Spleen (tissue), 11 donors: Measurements from ENCODE around the gene GGT7. TPM values are rescaled to one million over a fixed set of nuclear protein-coding genes. Genes with fewer than 3 reads are reported as not detected.

ENCODE experiments used
- DNase-seq: peaks from one replicate; pipeline ENCODE4 v3.0.0-alpha.2; 2020
- H3K27ac ChIP-seq, 8 donors: fragments of 200-600 bp; sonication (generic) in 7 of 8; 1 replicate in 4 of 8; 2 replicates in 4 of 8; pipeline versions ENCODE4 v1.5.0 to v1.8.0; 2016 to 2021; ENCODE audit warnings: inconsistent platforms in 4 of 8, mild to moderate bottlenecking in 4 of 8, moderate library complexity in 1 of 8
- H3K27me3 ChIP-seq, 7 donors: fragments of 200-600 bp; sonication (generic) in 6 of 7; replicated peaks in 1 of 7; 1 replicate in 4 of 7; 2 replicates in 3 of 7; pipeline versions ENCODE4 v1.5.0 to v1.8.0; 2016 to 2021; ENCODE audit warnings: inconsistent platforms in 3 of 7, mild to moderate bottlenecking in 1 of 7
- H3K36me3 ChIP-seq, 6 donors: fragments of 200-600 bp; sonication (generic) in 5 of 6; 1 replicate in 4 of 6; 2 replicates in 2 of 6; pipeline versions ENCODE4 v1.5.0 to v1.8.0; 2016 to 2021; ENCODE audit warnings: inconsistent platforms in 2 of 6
- H3K4me1 ChIP-seq, 6 donors: fragments of 200-600 bp; sonication (generic) in 5 of 6; 1 replicate in 3 of 6; 2 replicates in 3 of 6; pipeline versions ENCODE4 v1.5.0 to v1.8.0; 2016 to 2021; ENCODE audit warnings: inconsistent platforms in 3 of 6
- H3K4me3 ChIP-seq, 8 donors: fragments of 200-600 bp; sonication (generic) in 7 of 8; 1 replicate in 4 of 8; 2 replicates in 4 of 8; pipeline versions ENCODE4 v1.5.0 to v1.8.0; 2016 to 2021; ENCODE audit warnings: inconsistent platforms in 4 of 8, mild to moderate bottlenecking in 4 of 8, moderate library complexity in 2 of 8
- H3K9me3 ChIP-seq, 8 donors: fragments of 200-600 bp; sonication (generic) in 7 of 8; 1 replicate in 4 of 8; 2 replicates in 4 of 8; pipeline versions ENCODE4 v1.5.0 to v1.8.0; 2016 to 2021; ENCODE audit warnings: inconsistent platforms in 4 of 8
- CTCF ChIP-seq, 11 experiments: fragments of 200-600 bp in 7 of 11; fragments of 450-650 bp in 4 of 11; sonication (generic) in 4 of 11; IDR thresholded peaks in 8 of 11; conservative IDR thresholded peaks in 3 of 11; 1 replicate in 7 of 11; 2 replicates in 4 of 11; pipeline versions ENCODE4 v1.4.0 to v1.8.0; 2016 to 2021; ENCODE audit warnings: antibody characterized with exemption in 11 of 11, inconsistent platforms in 4 of 11, mild to moderate bottlenecking in 1 of 11
- POLR2A ChIP-seq, 3 donors: fragments of 450-650 bp; IDR thresholded peaks; one replicate each; pipeline ENCODE4 v1.5.1; 2017; ENCODE audit warnings: antibody characterized with exemption in 3 of 3, mild to moderate bottlenecking in 1 of 3
- POLR2AphosphoS5 ChIP-seq, 3 donors: sonication (generic); formaldehyde crosslinking; IDR thresholded peaks; one replicate each; pipeline ENCODE4 v1.5.1; 2017; ENCODE audit warnings: antibody characterized with exemption in 3 of 3
- WGBS, 5 donors: extraction: QIAGEN DNeasy Blood & Tissue Kit in 3 of 5; methylation state at CpG; one replicate each; pipeline versions ENCODE4 v1.1.5 to v1.1.7; 2013 to 2018; 5-methylcytosine and 5-hydroxymethylcytosine counted together
- intact Hi-C: fragments of 100-400 bp; cut with DNase I; formaldehyde crosslinking; loops from one replicate; pipeline ENCODE4 v1.15.0; 2023; ENCODE audit warnings: low total_unique reads
- polyA plus RNA-seq, 3 donors: library from polyadenylated mRNA; stranded (reverse); fragments of 200-250 nt; gene quantifications; one replicate each; pipeline ENCODE4 v1.2.1, GENCODE V29; 2013
- total RNA-seq, 7 donors: library from RNA; depleted of rRNA in 3 of 7; stranded (reverse); fragments of >200 nt in 3 of 7; fragmentation: NEBNext Ultra II Directional in 4 of 7; extraction: Animal tissue kit (Norgen Biotek cat#: 25700) in 4 of 7; gene quantifications; one replicate each; pipeline versions ENCODE4 v1.1.0 to v1.2.1, GENCODE V29; 2016 to 2021
- donor health status: healthy with polysubstance abuse.
- donor health status: DM: no; HTN: no; CAD: no; lungs with moderate emphysema.
- donor health status: DM: no; HTN: no; CAD: no.
- donor health status: Bipolar disorder and iron deficiency.
- donor health status: healthy.
- donor health status: DM: no; HTN: no; CAD: no.
- donor health status: DM: yes; HTN: yes; CAD: no.

GGT7 gene
- total and polyA plus RNA-seq, 10 donors: 4.3 to 22.1 (median 11.6) TPM

- Histone ChIP-seq H3K27me3 (no peaks in the 10 kb centered on the region), H3K27ac (no peak overlapping the region), H3K9me3 (no peaks in the 10 kb centered on the region), H3K4me1 (no peaks in the 10 kb centered on the region), H3K4me3 (no peak overlapping the region), H3K36me3 (peaks cover 0 to 62% (median 7%) of the 10 kb centered on the region in 6 donors)
- intact Hi-C loops: no loop called here
- TF ChIP-seq POLR2AphosphoS5 (IDR thresholded peaks at IDR 0.05) (no peak), POLR2A (IDR thresholded peaks at IDR 0.05) (no peak), CTCF (IDR thresholded peaks at IDR 0.05 in 8 of 11, conservative IDR thresholded peaks at IDR 0.05 in 3 of 11) (no peak)
- DNase-seq: no peak
- 65 to 83% (median 81%) methylated on average over 7 of the region's 7 CpGs for WGBS, 5 donors
These were observed 11.1 kb downstream of the GGT7 start for GRCh38 chr20:34861386-34862084.

- H3K27me3 ChIP-seq: no peaks in the 10 kb centered on the region
- DNase-seq: peak; percentile 62
- intact Hi-C loops: no loop called here
- 87 to 94% (median 90%) methylated on average over 9 of the region's 9 CpGs for WGBS, 5 donors
- no peak for TF ChIP-seq CTCF (IDR thresholded peaks at IDR 0.05 in 8 of 11, conservative IDR thresholded peaks at IDR 0.05 in 3 of 11)
- no peak for TF ChIP-seq POLR2AphosphoS5 (IDR thresholded peaks at IDR 0.05)
- TF ChIP-seq POLR2A (IDR thresholded peaks at IDR 0.05): no peak
- H3K9me3 ChIP-seq: no peaks in the 10 kb centered on the region
- H3K4me3 ChIP-seq: no peak overlapping the region
- H3K4me1 ChIP-seq: no peaks in the 10 kb centered on the region
- H3K36me3 ChIP-seq: peaks cover 0 to 76% (median 7%) of the 10 kb centered on the region in 6 donors
- no peak overlapping the region for H3K27ac ChIP-seq
These were observed 12.7 kb downstream of the GGT7 start for GRCh38 chr20:34859826-34860545.

- H3K4me1 ChIP-seq: no peaks in the 10 kb centered on the region
- intact Hi-C loops: no loop called here
- H3K36me3 ChIP-seq: peaks cover 0 to 82% (median 10%) of the 10 kb centered on the region in 6 donors
- WGBS, 5 donors: 93 to 96% (median 95%) methylated on average over 25 to 26 of the region's 26 CpGs
- no peaks in the 10 kb centered on the region for H3K27me3 ChIP-seq
- peak; percentile 47 for DNase-seq
- H3K27ac ChIP-seq: no peak overlapping the region
- H3K4me3 ChIP-seq: no peak overlapping the region
- no peaks in the 10 kb centered on the region for H3K9me3 ChIP-seq
- no peak for TF ChIP-seq POLR2A (IDR thresholded peaks at IDR 0.05)
These were observed 13.3 kb downstream of the GGT7 start for GRCh38 chr20:34859367-34859766.

- Histone ChIP-seq H3K27me3 (no peaks in the 10 kb centered on the region), H3K27ac (no peak overlapping the region), H3K4me3 (no peak overlapping the region), H3K36me3 (peaks cover 0 to 82% (median 23%) of the 10 kb centered on the region in 6 donors), H3K4me1 (no peaks in the 10 kb centered on the region), H3K9me3 (no peaks in the 10 kb centered on the region)
- WGBS, 5 donors: 89 to 98% (median 95%) methylated on average over 4 of the region's 4 CpGs
- intact Hi-C loops: no loop called here
- no peak for DNase-seq
- TF ChIP-seq CTCF (IDR thresholded peaks at IDR 0.05 in 8 of 11, conservative IDR thresholded peaks at IDR 0.05 in 3 of 11) (no peak), POLR2A (IDR thresholded peaks at IDR 0.05) (no peak), POLR2AphosphoS5 (IDR thresholded peaks at IDR 0.05) (no peak)
These were observed 20.4 kb downstream of the GGT7 start for GRCh38 chr20:34852298-34852697.
